Esophagus (tissue), 2 donors: ENCODE data around the gene CFAP54. TPM values are rescaled to one million over a fixed set of nuclear protein-coding genes. Genes with fewer than 3 reads are reported as not detected.
"Not testable (repeated sequence)": the region's sequence is repeated elsewhere in the genome, so short reads cannot be mapped to it uniquely, and the experiment has no call there.

Experiments
- H3K27ac ChIP-seq, 2 donors: one replicate each; pipeline ENCODE4 v1.5.1; 2013; ENCODE audit warnings: low read depth in 2 of 2, mild to moderate bottlenecking in 2 of 2, inconsistent platforms in 1 of 2, low read length in 1 of 2, moderate library complexity in 1 of 2
- H3K27me3 ChIP-seq, 2 donors: one replicate each; pipeline ENCODE4 v1.6.1; 2013; ENCODE audit warnings: low read length in 2 of 2, control low read depth in 1 of 2, mild to moderate bottlenecking in 1 of 2; ENCODE audit not compliant: insufficient read depth in 2 of 2, control insufficient read depth in 1 of 2
- H3K36me3 ChIP-seq, 2 donors: one replicate each; pipeline ENCODE4 v1.6.1; 2013; ENCODE audit warnings: low read length in 1 of 2; ENCODE audit not compliant: control insufficient read depth in 2 of 2, insufficient read depth in 2 of 2
- H3K4me1 ChIP-seq, 2 donors: one replicate each; pipeline ENCODE4 v1.6.1; 2013; ENCODE audit warnings: low read length in 1 of 2; ENCODE audit not compliant: control insufficient read depth in 2 of 2, insufficient read depth in 2 of 2
- H3K4me3 ChIP-seq, 2 donors: one replicate each; pipeline ENCODE4 v1.5.1; 2013; ENCODE audit warnings: low read length in 2 of 2, mild to moderate bottlenecking in 2 of 2, low read depth in 1 of 2, moderate library complexity in 1 of 2
- H3K9me3 ChIP-seq, 2 donors: one replicate each; pipeline ENCODE4 v1.6.1; 2013; ENCODE audit warnings: mild to moderate bottlenecking in 2 of 2, low read depth in 1 of 2, low read length in 1 of 2, moderate library complexity in 1 of 2; ENCODE audit not compliant: control insufficient read depth in 2 of 2, insufficient read depth in 1 of 2
- WGBS, 2 donors: extraction: QIAGEN DNeasy Blood & Tissue Kit; methylation state at CpG; one replicate each; pipeline ENCODE4 v1.1.7; 2013; 5-methylcytosine and 5-hydroxymethylcytosine counted together
- polyA plus RNA-seq, 2 donors: library from polyadenylated mRNA; stranded (reverse); fragments of 200-250 nt; gene quantifications; one replicate each; pipeline ENCODE4 v1.2.3, GENCODE V29; 2013
- donor health status: healthy with polysubstance abuse.
- donor health status: Bipolar disorder and iron deficiency.

CFAP54 gene
- polyA plus RNA-seq, 2 donors = 0.06 to 0.08 TPM

DNA sequence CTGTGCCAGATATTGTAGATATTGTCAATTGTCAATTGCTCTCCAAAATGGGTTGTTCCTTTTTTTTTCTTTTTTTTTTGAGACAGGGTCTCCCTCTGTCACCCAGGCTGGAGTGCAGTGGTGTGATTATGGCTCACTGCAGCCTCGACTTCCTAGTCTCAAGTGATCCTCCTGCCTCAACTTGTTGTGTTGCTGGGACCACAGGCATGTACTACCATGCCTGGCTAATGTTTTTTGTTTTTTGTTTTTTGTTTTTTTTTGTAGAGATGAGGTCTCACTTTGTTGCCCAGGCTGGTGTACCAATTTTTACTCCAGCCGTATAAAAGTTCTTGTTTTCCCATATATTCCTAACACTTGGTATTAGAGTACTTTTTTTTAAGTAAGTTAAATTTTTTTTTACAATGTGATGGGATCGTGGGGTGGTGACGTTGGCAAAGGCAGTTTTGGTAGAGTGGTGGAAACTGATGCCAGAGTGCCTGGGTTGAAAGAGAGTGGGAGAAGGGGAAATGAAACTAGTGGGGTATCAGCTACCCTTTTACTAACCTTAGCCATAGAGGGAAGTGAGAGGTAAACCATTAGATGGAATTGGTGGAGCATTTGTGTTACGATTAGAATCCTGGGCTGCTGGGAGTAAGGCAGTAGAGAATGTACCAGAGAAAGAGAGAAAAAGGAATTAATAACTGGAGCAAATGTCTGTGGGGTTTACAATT is 33.0 kb upstream of the CFAP54 start:
- H3K9me3 ChIP-seq = no peaks in the 10 kb centered on the region
- H3K36me3 ChIP-seq = no peaks in the 10 kb centered on the region
- H3K27me3 ChIP-seq = peaks cover 0 to 3% of the 10 kb centered on the region in 2 donors
- no peak overlapping the region for H3K4me3 ChIP-seq
- H3K27ac ChIP-seq = no peak overlapping the region
- no peaks in the 10 kb centered on the region for H3K4me1 ChIP-seq
- WGBS, 2 donors = 80 to 86% methylated on average over 5 of the region's 5 CpGs

- H3K4me3 ChIP-seq = no peak overlapping the region
- peaks cover 0 to 3% of the 10 kb centered on the region in 2 donors for H3K27me3 ChIP-seq
- H3K36me3 ChIP-seq = no peaks in the 10 kb centered on the region
- peak overlapping the region; percentile 17 to 41 for H3K27ac ChIP-seq
- H3K4me1 ChIP-seq = no peaks in the 10 kb centered on the region
- 90 to 93% methylated on average over 4 of the region's 4 CpGs for WGBS, 2 donors
- H3K9me3 ChIP-seq = no peaks in the 10 kb centered on the region
These were observed 32.0 kb upstream of the CFAP54 start for GRCh38 chr12:96457191-96457930.

- not testable (repeated sequence) for H3K4me3 ChIP-seq, H3K4me1 ChIP-seq, H3K9me3 ChIP-seq, H3K27me3 ChIP-seq, H3K27ac ChIP-seq, H3K36me3 ChIP-seq
- WGBS, 2 donors = 91 to 95% methylated on average over 6 of the region's 6 CpGs
These were observed 30.1 kb upstream of the CFAP54 start for GRCh38 chr12:96459281-96459680.

DNA sequence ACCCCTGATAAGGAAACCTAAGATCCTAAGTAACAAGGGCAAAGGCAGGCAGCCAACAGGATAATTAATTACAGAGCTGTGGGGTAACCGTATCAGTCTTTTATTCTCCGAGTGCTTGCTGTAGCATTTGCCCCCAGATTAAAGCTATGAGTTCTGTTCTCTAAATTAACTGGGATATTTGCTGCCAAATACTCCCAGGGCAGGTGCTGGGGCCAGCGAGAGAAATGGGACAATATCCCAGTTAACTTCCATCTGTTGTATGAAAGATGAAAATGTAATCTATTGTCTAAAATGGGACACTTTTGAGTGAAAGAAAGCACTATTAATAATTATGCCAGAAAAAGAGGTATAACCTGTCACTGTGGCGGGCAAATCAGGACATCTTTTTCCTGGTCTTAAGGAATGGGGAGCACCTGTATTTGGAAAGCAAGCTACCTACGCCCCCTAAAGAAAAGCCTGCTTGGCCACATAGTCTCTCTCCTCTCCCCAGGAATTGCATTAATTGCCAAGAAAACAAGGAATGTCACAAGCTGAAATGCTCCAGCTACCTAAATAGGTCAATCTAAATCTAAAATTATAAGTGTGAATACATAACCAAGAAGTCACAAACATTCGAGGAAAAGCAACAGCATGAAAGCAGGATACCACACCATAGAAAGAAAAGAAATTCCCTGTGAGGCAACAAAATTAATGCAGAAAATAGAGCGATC is 26.7 kb upstream of the CFAP54 start:
- Histone ChIP-seq H3K36me3 (no peaks in the 10 kb centered on the region), H3K4me1 (no peaks in the 10 kb centered on the region), H3K27me3 (peaks cover 0 to 3% of the 10 kb centered on the region in 2 donors), H3K4me3 (no peak overlapping the region), H3K27ac (no peak overlapping the region), H3K9me3 (no peaks in the 10 kb centered on the region)
- WGBS, 2 donors = 67 to 70% methylated on average over 7 of the region's 7 CpGs

DNA sequence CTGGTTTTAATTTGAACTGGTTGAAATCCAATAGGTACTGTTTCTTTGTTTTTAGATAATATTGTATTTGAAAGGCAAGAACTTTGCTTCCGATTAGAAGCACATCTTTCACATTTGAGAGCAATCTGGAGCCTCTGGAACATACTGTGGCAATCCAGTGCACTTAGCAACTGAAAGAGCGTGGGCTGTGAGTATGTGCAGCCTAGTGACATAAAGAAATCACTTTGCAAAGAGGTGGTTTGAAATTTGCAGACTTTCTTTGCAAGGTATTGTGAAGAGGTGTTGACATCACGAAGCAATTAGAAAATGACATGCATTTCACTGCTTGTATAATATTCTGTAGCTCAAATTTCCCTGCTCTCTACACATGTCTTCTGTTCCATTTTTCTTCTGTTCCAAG is 23.5 kb upstream of the CFAP54 start:
- 81 to 92% methylated on average over 3 of the region's 3 CpGs for WGBS, 2 donors
- no peaks in the 10 kb centered on the region for H3K4me1 ChIP-seq
- no peak overlapping the region for H3K27ac ChIP-seq
- no peak overlapping the region for H3K4me3 ChIP-seq
- H3K9me3 ChIP-seq = no peaks in the 10 kb centered on the region
- no peaks in the 10 kb centered on the region for H3K36me3 ChIP-seq
- H3K27me3 ChIP-seq = peaks cover 0 to 3% of the 10 kb centered on the region in 2 donors

DNA sequence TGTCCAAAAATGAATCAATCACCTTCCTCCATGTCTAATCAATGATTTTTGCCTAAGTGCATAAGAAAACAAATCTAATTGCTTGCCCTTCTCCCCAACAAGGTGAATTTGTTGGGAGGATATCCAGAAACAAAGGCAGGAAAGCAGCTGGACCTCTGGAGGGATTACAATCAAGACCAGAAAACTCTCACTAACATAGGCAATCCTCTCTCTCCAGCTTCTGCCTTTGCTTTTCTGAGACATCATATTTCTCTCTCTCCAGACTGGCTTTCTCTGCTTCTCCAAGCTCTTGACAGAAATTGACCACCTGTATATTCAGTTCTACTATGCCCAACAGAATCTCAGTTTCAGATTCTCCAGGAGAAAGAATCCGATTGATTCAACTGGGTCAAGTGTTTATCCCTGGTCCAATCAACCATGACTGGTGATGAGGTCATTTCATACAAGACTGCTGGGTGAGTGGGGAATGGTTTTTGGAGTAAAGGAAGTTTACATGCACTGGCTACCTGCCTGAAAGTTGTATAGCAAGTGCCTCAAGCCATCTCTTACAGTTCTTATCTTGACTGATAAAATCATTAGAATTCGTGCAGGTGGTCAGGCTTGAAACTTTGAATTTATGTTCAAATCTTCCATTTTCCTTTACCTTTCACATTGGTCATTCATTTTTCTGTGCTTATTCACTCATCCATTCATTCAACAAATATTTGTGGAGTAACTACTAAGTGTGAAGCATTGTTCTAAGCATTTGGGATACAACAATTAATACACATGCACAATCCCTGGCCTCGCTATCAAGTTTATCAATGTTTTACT is 22.2 kb upstream of the CFAP54 start:
- 65 to 76% methylated on average over 3 of the region's 3 CpGs for WGBS, 2 donors
- Histone ChIP-seq H3K9me3 (no peaks in the 10 kb centered on the region), H3K27me3 (no peaks in the 10 kb centered on the region), H3K4me3 (no peak overlapping the region), H3K36me3 (no peaks in the 10 kb centered on the region), H3K27ac (no peak overlapping the region), H3K4me1 (no peaks in the 10 kb centered on the region)

GRCh38 chr12:96471368-96472050 is 17.9 kb upstream of the CFAP54 start:
- Histone ChIP-seq H3K9me3 (no peaks in the 10 kb centered on the region), H3K4me1 (no peaks in the 10 kb centered on the region), H3K27ac (peak overlapping the region in 1 of 2 donors; percentile 13), H3K4me3 (no peak overlapping the region), H3K27me3 (no peaks in the 10 kb centered on the region), H3K36me3 (no peaks in the 10 kb centered on the region)
- WGBS, 2 donors = 91 to 96% methylated on average over 2 of the region's 2 CpGs

GRCh38 chr12:96472384-96472783 is 17.0 kb upstream of the CFAP54 start:
- H3K27me3 ChIP-seq = no peaks in the 10 kb centered on the region
- H3K9me3 ChIP-seq = no peaks in the 10 kb centered on the region
- H3K4me3 ChIP-seq = no peak overlapping the region
- H3K36me3 ChIP-seq = no peaks in the 10 kb centered on the region
- H3K4me1 ChIP-seq = no peaks in the 10 kb centered on the region
- 71% methylated on average over 5 of the region's 5 CpGs for WGBS, 2 donors
- no peak overlapping the region for H3K27ac ChIP-seq
